DOHH2 (cell line): ENCODE data around the gene SNRNP200.

Experiments used
- H3F3A ChIP-seq: fragments of 200-600 bp; sonication (generic), shearing (Covaris generic); 2 replicates; pipeline ENCODE4 v1.6.0; 2016; ENCODE audit warnings: antibody characterized with exemption, mild to moderate bottlenecking; ENCODE audit not compliant: control insufficient read depth, insufficient read depth
- H3K27ac ChIP-seq: fragments of 200-600 bp; sonication (generic); 2 replicates; pipeline ENCODE4 v1.5.1; 2014; ENCODE audit warnings: low read depth, mild to moderate bottlenecking, low read length, moderate library complexity
- H3K27me3 ChIP-seq: fragments of 200-600 bp; sonication (generic); 2 replicates; pipeline ENCODE4 v1.6.1; 2014; ENCODE audit warnings: mild to moderate bottlenecking, low read length, mixed read lengths; ENCODE audit not compliant: control insufficient read depth
- H3K36me3 ChIP-seq: fragments of 200-600 bp; sonication (generic); 2 replicates; pipeline ENCODE4 v1.6.1; 2014; ENCODE audit warnings: mild to moderate bottlenecking, low read length, moderate library complexity, mixed read lengths; ENCODE audit not compliant: control insufficient read depth
- H3K4me1 ChIP-seq: fragments of 200-600 bp; sonication (generic); 2 replicates; pipeline ENCODE4 v1.6.1; 2014; ENCODE audit warnings: mild to moderate bottlenecking, low read length, mixed read lengths; ENCODE audit not compliant: control insufficient read depth
- H3K4me2 ChIP-seq: fragments of 200-600 bp; sonication (generic); 2 replicates; pipeline ENCODE4 v1.6.0; 2014; ENCODE audit warnings: mild to moderate bottlenecking, low read length, moderate library complexity
- H3K4me3 ChIP-seq: fragments of 200-600 bp; sonication (generic); 2 replicates; pipeline ENCODE4 v1.5.1; 2014; ENCODE audit warnings: mild to moderate bottlenecking, low read length, mixed read lengths
- H3K79me2 ChIP-seq: fragments of 200-600 bp; sonication (generic); 2 replicates; pipeline ENCODE4 v1.6.1; 2014; ENCODE audit warnings: mild to moderate bottlenecking, low read length, mixed read lengths; ENCODE audit not compliant: control insufficient read depth
- H3K9me2 ChIP-seq: fragments of 200-600 bp; sonication (generic); replicated peaks from 2 replicates; pipeline ENCODE4 v1.6.1; 2014; ENCODE audit warnings: mild to moderate bottlenecking, low read length, mixed read lengths; ENCODE audit not compliant: control insufficient read depth
- H3K9me3 ChIP-seq: fragments of 200-600 bp; sonication (generic); 2 replicates; pipeline ENCODE4 v1.6.1; 2014; ENCODE audit warnings: antibody characterized with exemption, low read length, mixed read lengths; ENCODE audit not compliant: control insufficient read depth, insufficient read depth
- H4K20me1 ChIP-seq: fragments of 200-600 bp; sonication (generic); 2 replicates; pipeline ENCODE4 v1.6.0; 2014; ENCODE audit warnings: low read depth, mild to moderate bottlenecking, antibody characterized with exemption, low read length, moderate library complexity; ENCODE audit not compliant: control insufficient read depth, insufficient read depth
- CTCF ChIP-seq: fragments of 200-600 bp; sonication (generic); IDR thresholded peaks from one replicate; pipeline ENCODE4 v1.5.1; 2014; ENCODE audit warnings: antibody characterized with exemption, mild to moderate bottlenecking, low read depth, low read length; ENCODE audit not compliant: poor library complexity, severe bottlenecking
- EZH2phosphoT487 ChIP-seq: fragments of 200-600 bp; sonication (generic); IDR thresholded peaks from 2 replicates; pipeline ENCODE4 v1.6.1; 2017; ENCODE audit warnings: borderline replicate concordance, mild to moderate bottlenecking, antibody characterized with exemption, low read length, moderate library complexity, mixed read lengths

The SNRNP200 gene

GRCh38 chr2:96265840-96266679 lies 39.3 kb downstream of the SNRNP200 start, which contains the start of the genes CIAO1 and TMEM127:
Gene CIAO1, plus strand, starts transcription at chr2:96266225. Its CDS starts 126 bp downstream, at chr2:96266351.
Gene TMEM127, minus strand, starts transcription at chr2:96265997. Its CDS starts 616 bp downstream, at chr2:96265381.
- H3K27ac ChIP-seq, result peak within 1 kb of the TSS; percentile 48
- H3K36me3 ChIP-seq, result peaks cover 65% of the 10 kb centered on the region
- peak within 1 kb of the TSS; percentile 95 for H3K4me3 ChIP-seq
- peaks cover 30% of the 10 kb centered on the region for H3K4me1 ChIP-seq
- no peaks in the 10 kb centered on the region for H3K27me3 ChIP-seq
- H4K20me1 ChIP-seq, result peaks cover 9% of the 10 kb centered on the region
- no peaks in the 10 kb centered on the region for H3K9me2 ChIP-seq
- H3K4me2 ChIP-seq, result peak within 1 kb of the TSS; percentile 67
- TF ChIP-seq CTCF (peak; percentile 51), EZH2phosphoT487 (no peak)
- no peaks in the 10 kb centered on the region for H3K9me3 ChIP-seq
- 0 out of 2 replicates have a peak, but pooled peaks cover 3% of the 10 kb centered on the region for H3F3A ChIP-seq
- peaks cover 72% of the 10 kb centered on the region for H3K79me2 ChIP-seq

GRCh38 chr2:96265349-96265839 lies 40.0 kb downstream of the SNRNP200 start:
- H3K4me2 ChIP-seq, result peak overlapping the region; percentile 67
- H3K4me1 ChIP-seq, result peaks cover 36% of the 10 kb centered on the region
- TF ChIP-seq CTCF, result no peak
- TF ChIP-seq EZH2phosphoT487, result no peak
- H4K20me1 ChIP-seq, result peaks cover 14% of the 10 kb centered on the region
- peak overlapping the region; percentile 48 for H3K27ac ChIP-seq
- no peaks in the 10 kb centered on the region for H3K9me3 ChIP-seq
- peaks cover 67% of the 10 kb centered on the region for H3K36me3 ChIP-seq
- no peaks in the 10 kb centered on the region for H3K9me2 ChIP-seq
- no peaks in the 10 kb centered on the region for H3K27me3 ChIP-seq
- no peaks in the 10 kb centered on the region for H3F3A ChIP-seq
- H3K79me2 ChIP-seq, result peaks cover 78% of the 10 kb centered on the region
- peak overlapping the region; percentile 95 for H3K4me3 ChIP-seq

- H3K27me3 ChIP-seq, result no peaks in the 10 kb centered on the region
- H3K4me1 ChIP-seq, result peaks cover 40% of the 10 kb centered on the region
- H3K9me2 ChIP-seq, result no peaks in the 10 kb centered on the region
- peaks cover 84% of the 10 kb centered on the region for H3K79me2 ChIP-seq
- H3K4me3 ChIP-seq, result peak overlapping the region; percentile 95
- H3K36me3 ChIP-seq, result peaks cover 70% of the 10 kb centered on the region
- peak; percentile 86 for TF ChIP-seq CTCF
- no peak for TF ChIP-seq EZH2phosphoT487
- no peaks in the 10 kb centered on the region for H3F3A ChIP-seq
- H3K9me3 ChIP-seq, result no peaks in the 10 kb centered on the region
- H4K20me1 ChIP-seq, result peaks cover 17% of the 10 kb centered on the region
- H3K27ac ChIP-seq, result peak overlapping the region; percentile 48
- peak overlapping the region; percentile 67 for H3K4me2 ChIP-seq
These were observed 40.5 kb downstream of the SNRNP200 start for GRCh38 chr2:96264656-96265348.
